Inflammatory macrophage treated with lipopolysaccharide for 1 hour (primary cell): ENCODE measurements around the gene PPME1.

Experiments
- DNase-seq, 2 donors: peaks; one replicate each; pipeline ENCODE4 v3.0.0-alpha.2; 2020 to 2022

Gene PPME1

GRCh38 chr11:74283580-74284180, 112.6 kb downstream of the PPME1 start:
- DNase-seq: no peak

- no peak for DNase-seq
Observed at GRCh38 chr11:74284466-74284865, 113.4 kb downstream of the PPME1 start.

GRCh38 chr11:74288161-74288560, 117.1 kb downstream of the PPME1 start:
- peak; percentile 25 to 44 for DNase-seq

- DNase-seq: no peak
Observed at GRCh38 chr11:74288911-74289310, 117.8 kb downstream of the PPME1 start.

- no peak for DNase-seq
Observed at GRCh38 chr11:74297484-74297883, 126.4 kb downstream of the PPME1 start.

GRCh38 chr11:74299015-74299414, 127.9 kb downstream of the PPME1 start:
- DNase-seq: no peak
